ENCODE measurements around the gene PRKN. TPM values are rescaled to one million over a fixed set of nuclear protein-coding genes. Genes with fewer than 3 reads are reported as not detected.

Gene PRKN
- total RNA-seq, 1 experiment from 2014 or later, result 0.46 TPM

Other genes with a start within 250 kb of the PRKN start
- gene PACRG, start 208 bp upstream of the PRKN start, total RNA-seq (2021; ENCODE audit: unreplicated experiment), result 0.59 TPM